C4-2B (cell line): ENCODE results near the gene TPRN.

ENCODE experiments used
- H3K27ac ChIP-seq: fragments of 450-650 bp; 2 replicates; pipeline ENCODE4 v1.5.1; 2017
- CTCF ChIP-seq: fragments of 450-650 bp; conservative IDR thresholded peaks from 2 replicates; pipeline ENCODE4 v1.5.1; 2017; ENCODE audit warnings: mild to moderate bottlenecking
- ZFX ChIP-seq: fragments of 450-650 bp; IDR thresholded peaks from 2 replicates; pipeline ENCODE4 v1.6.1; 2017

The TPRN gene

GRCh38 chr9:137205126-137206069 is 4.9 kb upstream of the TPRN start, which contains the start of the genes NDOR1 and TMEM203:
Gene NDOR1, plus strand, starts transcription at chr9:137205700. Its CDS starts 78 bp downstream, at chr9:137205778.
Gene TMEM203, minus strand, starts transcription at chr9:137205648. Its CDS starts 234 bp downstream, at chr9:137205414.
- TF ChIP-seq CTCF (no peak), ZFX (peak; percentile 95; the same call in 1 of the 2 replicates)
- H3K27ac ChIP-seq = peak within 1 kb of the TSS; percentile 86

- TF ChIP-seq ZFX = no peak
- no peak for TF ChIP-seq CTCF
Measured at GRCh38 chr9:137204731-137205125, 4.2 kb upstream of the TPRN start.

GRCh38 chr9:137202966-137203365 is 2.4 kb upstream of the TPRN start:
- no peak overlapping the region for H3K27ac ChIP-seq
- TF ChIP-seq CTCF = no peak
- no peak for TF ChIP-seq ZFX

More at GRCh38 chr9:137204731-137205125, 4.2 kb upstream of the TPRN start:
- H3K27ac ChIP-seq = peak overlapping the region; percentile 86

GRCh38 chr9:137201205-137201868 is 796 bp upstream of the TPRN start:
- TF ChIP-seq ZFX (no peak), CTCF (no peak)
- peak overlapping the region; percentile 85 for H3K27ac ChIP-seq

GRCh38 chr9:137199411-137200121 is 975 bp downstream of the TPRN start:
- TF ChIP-seq ZFX = no peak; the same call in 1 of the 2 replicates
- no peak for TF ChIP-seq CTCF
- peak overlapping the region; percentile 85 for H3K27ac ChIP-seq

- H3K27ac ChIP-seq = peak overlapping the region; percentile 85
Measured at GRCh38 chr9:137198902-137199283, 1.6 kb downstream of the TPRN start.

More at GRCh38 chr9:137198902-137199283, 1.6 kb downstream of the TPRN start:
- TF ChIP-seq CTCF (no peak), ZFX (peak; percentile 17; the same call in 1 of the 2 replicates)
